HepG2 (cell line): ENCODE measurements around the gene SLC6A9. TPM values are rescaled to one million over a fixed set of nuclear protein-coding genes. Genes with fewer than 3 reads are reported as not detected.

Experiments used
- ATAC-seq: fragments of 200-7000 bp; cut with Tn5 transposase; 3 replicates; pipeline ENCODE4 v1.9.1; 2020; ENCODE audit warnings: mild to moderate bottlenecking, moderate library complexity
- BruUV-seq: library from RNA; stranded (reverse); fragments of 400-500 nt; replicated peaks from 2 replicates; lab custom pipeline; 2021; lab: Mats Ljungman, UMichigan
- CTCF ChIA-PET: fragments of 300-600 bp; formaldehyde crosslinking; extraction: SDS; loops from one replicate; lab custom pipeline; 2021; ENCODE audit warnings: low total read pairs, inconsistent platforms, low intra/inter-chr PET ratio; lab: Yijun Ruan, JAX
- POLR2A ChIA-PET: fragments of 350-600 bp; sonication (Branson Sonifier 250); formaldehyde crosslinking; loops from one replicate; lab custom pipeline; 2020; ENCODE audit warnings: antibody characterized with exemption, inconsistent platforms; lab: Yijun Ruan, JAX
- DNase-seq: peaks from one replicate; pipeline ENCODE4 v3.0.0-alpha.2; 2015; ENCODE audit warnings: low spot score
- FAIRE-seq: peaks from 3 replicates; lab custom pipeline; 2011; peaks lifted over from hg19 to GRCh38; lab: Jason Lieb, UNC
- H2AFZ ChIP-seq: one replicate; pipeline ENCODE4 v1.6.1; 2011; ENCODE audit warnings: low read length, inconsistent platforms
- H3K27ac ChIP-seq: fragments of 300-600 bp; 3 replicates; pipeline ENCODE4 v1.8.0; 2011; ENCODE audit warnings: mixed run types, mild to moderate bottlenecking, mixed read lengths, low read length, inconsistent platforms; ENCODE audit not compliant: insufficient read depth; ENCODE audit errors: extremely low read length
- H3K27me3 ChIP-seq, 2 experiments: fragments of 200-600 bp in 1 of 2; 2 replicates in 1 of 2; 3 replicates in 1 of 2; pipeline versions ENCODE4 v1.6.0 to v1.8.0; 2011; ENCODE audit warnings: low read length in 2 of 2, mild to moderate bottlenecking in 2 of 2, moderate library complexity in 2 of 2, inconsistent platforms in 1 of 2; ENCODE audit not compliant: insufficient read depth in 2 of 2, control insufficient read depth in 1 of 2
- H3K36me3 ChIP-seq, 2 experiments: fragments of 200-600 bp in 1 of 2; replicated peaks in 1 of 2; 2 replicates in 1 of 2; 3 replicates in 1 of 2; pipeline versions ENCODE4 v1.5.1 to v1.8.0; 2011; ENCODE audit warnings: low read length in 2 of 2, inconsistent platforms in 1 of 2; ENCODE audit not compliant: insufficient read depth in 2 of 2, control insufficient read depth in 1 of 2
- H3K4me1 ChIP-seq: 2 replicates; pipeline ENCODE4 v1.5.1; 2012; ENCODE audit warnings: low read length, inconsistent platforms; ENCODE audit not compliant: insufficient read depth
- H3K4me2 ChIP-seq: 2 replicates; pipeline ENCODE4 v1.6.0; 2011; ENCODE audit warnings: low read depth, low read length, inconsistent platforms
- H3K4me3 ChIP-seq, 3 experiments: fragments of 200-600 bp in 1 of 3; sonication (generic), shearing (Covaris generic) in 1 of 3; replicated peaks in 1 of 3; 2 replicates each; pipeline ENCODE4 v1.5.1; 2011 to 2016; ENCODE audit warnings: low read length in 3 of 3, inconsistent platforms in 2 of 3, low read depth in 2 of 3, mild to moderate bottlenecking in 2 of 3, control low read depth in 1 of 3, mixed read lengths in 1 of 3; ENCODE audit not compliant: insufficient read depth in 1 of 3
- H3K79me2 ChIP-seq: one replicate; pipeline ENCODE4 v1.6.1; 2011; ENCODE audit warnings: low read length, inconsistent platforms; ENCODE audit not compliant: insufficient read depth
- H3K9ac ChIP-seq: 2 replicates; pipeline ENCODE4 v1.6.0; 2011; ENCODE audit warnings: mild to moderate bottlenecking, low read depth, low read length, inconsistent platforms; ENCODE audit not compliant: insufficient read depth
- H3K9me3 ChIP-seq: 2 replicates; pipeline ENCODE4 v1.5.1; 2012; ENCODE audit warnings: mild to moderate bottlenecking, low read length
- H4K20me1 ChIP-seq: 2 replicates; pipeline ENCODE4 v1.6.0; 2011; ENCODE audit warnings: inconsistent platforms, mild to moderate bottlenecking, low read length, moderate library complexity; ENCODE audit not compliant: insufficient read depth
- CHCHD3 ChIP-seq: sonication (generic); formaldehyde crosslinking; IDR thresholded peaks from 2 replicates; pipeline ENCODE4 v1.8.0; 2022; ENCODE audit warnings: mild to moderate bottlenecking, missing genetic modification reagents, moderate library complexity
- MAFG ChIP-seq: sonication (generic); formaldehyde crosslinking; IDR thresholded peaks from 2 replicates; pipeline ENCODE4 v1.5.1; 2020; ENCODE audit warnings: mild to moderate bottlenecking, missing genetic modification reagents
- NFE2L2 ChIP-seq: fragments of 150-350 bp; IDR thresholded peaks from 2 replicates; pipeline ENCODE4 v1.6.1; 2014; ENCODE audit warnings: low read length
- RORA ChIP-seq: sonication (generic); formaldehyde crosslinking; IDR thresholded peaks from 2 replicates; pipeline ENCODE4 v1.5.0; 2020; ENCODE audit warnings: mild to moderate bottlenecking, missing genetic modification reagents, moderate library complexity
- SRSF9 ChIP-seq: fragments of 200-400 bp; formaldehyde crosslinking; IDR thresholded peaks from 2 replicates; pipeline ENCODE4 v1.6.1; 2018; ENCODE audit warnings: borderline replicate concordance, mild to moderate bottlenecking, low read depth, low read length; ENCODE audit not compliant: insufficient read depth, poor library complexity, severe bottlenecking
- TBP ChIP-seq: sonication (generic); formaldehyde crosslinking; IDR thresholded peaks from 2 replicates; pipeline ENCODE4 v1.5.0; 2020; ENCODE audit warnings: missing genetic modification reagents
- XRCC5 ChIP-seq: fragments of 200-400 bp; formaldehyde crosslinking; optimal IDR thresholded peaks from 2 replicates; pipeline ENCODE3; 2017; ENCODE audit warnings: mild to moderate bottlenecking, low read length
- ZBTB7B ChIP-seq: sonication (generic); formaldehyde crosslinking; IDR thresholded peaks from 2 replicates; pipeline ENCODE4 v1.4.0; 2020; ENCODE audit warnings: missing genetic modification reagents
- ZNF713 ChIP-seq: sonication (generic); formaldehyde crosslinking; IDR thresholded peaks from 2 replicates; pipeline ENCODE4 v1.4.0; 2020; ENCODE audit warnings: mild to moderate bottlenecking, missing genetic modification reagents
- ZNF776 ChIP-seq: sonication (generic); formaldehyde crosslinking; IDR thresholded peaks from 2 replicates; pipeline ENCODE4 v1.4.0; 2020; ENCODE audit warnings: mild to moderate bottlenecking, missing genetic modification reagents
- WGBS: methylation state at CpG from one replicate; pipeline ENCODE4 v1.1.6; 2017; ENCODE audit warnings: low lambda C conversion rate; 5-methylcytosine and 5-hydroxymethylcytosine counted together
- in situ Hi-C: cut with HindIII; loops from 2 replicates; pipeline ENCODE4 v1.10.0; 2017; ENCODE audit warnings: low pct_unique_long_range_greater_than_20kb; ENCODE audit not compliant: extremely low pct_ligation_motif_present
- intact Hi-C: fragments of 100-400 bp; cut with micrococcal nuclease; formaldehyde crosslinking; loops from one replicate; pipeline ENCODE4 v1.10.0; 2022; ENCODE audit not compliant: unreplicated experiment
- polyA plus RNA-seq, 8 experiments: library from polyadenylated mRNA; depleted of rRNA in 3 of 8; stranded (reverse) in 7 of 8; unstranded in 1 of 8; fragments of >200 nt; fragmentation: Illumina TruSeq in 4 of 8; extraction: Trizol in 4 of 8; gene quantifications; 2 replicates each; pipeline versions ENCODE4 v1.2.1 to v1.2.3, GENCODE V29; 2011 to 2016; ENCODE audit warnings: low read depth in 4 of 8, missing spikeins in 1 of 8, mixed read lengths in 1 of 8; ENCODE audit not compliant: insufficient read depth in 1 of 8
- total RNA-seq, 5 experiments: library from RNA; depleted of rRNA; stranded (reverse); fragments of >200 nt; fragmentation: Illumina TruSeq; extraction: Trizol; gene quantifications; 2 replicates each; pipeline ENCODE4 v1.2.3, GENCODE V29; 2016; ENCODE audit warnings: low read depth in 1 of 5
- TF ChIP-seq, protein P1 (sequence below): sonication (generic); formaldehyde crosslinking; IDR thresholded peaks from 2 replicates; pipeline ENCODE4 v1.4.0; 2020; ENCODE audit warnings: mild to moderate bottlenecking, low read depth, missing genetic modification reagents
- TF ChIP-seq, protein P2 (sequence below): sonication (generic); formaldehyde crosslinking; IDR thresholded peaks from 2 replicates; pipeline ENCODE4 v1.4.0; 2020; ENCODE audit warnings: mild to moderate bottlenecking, missing genetic modification reagents
- TF ChIP-seq, protein P3 (sequence below): sonication (generic); formaldehyde crosslinking; IDR thresholded peaks from 2 replicates; pipeline ENCODE4 v1.5.0; 2020; ENCODE audit warnings: mild to moderate bottlenecking, missing genetic modification reagents

SLC6A9 gene
- total and polyA plus RNA-seq, 2 of the 13 experiments (the other 11 are each of a cell fraction or from before 2014, with no cell fraction given): 8.5 to 9.9 TPM

DNA sequence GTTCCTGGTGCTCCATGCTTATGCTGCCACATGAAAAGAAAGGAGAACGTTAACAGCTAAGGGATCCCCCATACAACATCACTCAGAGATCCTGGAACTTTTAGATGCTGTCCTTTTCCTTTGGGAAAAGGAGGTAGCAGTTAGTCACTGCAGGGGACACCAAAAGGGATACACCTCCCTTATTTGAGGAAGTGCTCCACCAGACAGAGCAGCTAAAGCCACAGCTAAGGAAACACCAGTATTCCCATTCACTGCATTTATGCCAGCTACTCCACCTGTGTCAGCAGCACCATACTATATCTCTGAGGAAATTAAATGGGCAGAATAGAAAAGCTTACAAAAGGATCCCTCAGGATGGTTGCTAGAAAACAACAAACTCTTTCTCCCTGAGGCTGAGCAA, 26.0 kb upstream of the SLC6A9 start:
- H3K79me2 ChIP-seq: no peaks in the 10 kb centered on the region
- no peaks in the 10 kb centered on the region for H3K9me3 ChIP-seq
- intact Hi-C loops (no loop called here), in situ Hi-C loops (no loop called here)
- BruUV-seq: no TSS peak
- ChIA-PET POLR2A (no interaction called here), CTCF (no interaction called here)
- H3K27ac ChIP-seq: no peak overlapping the region
- H3K4me2 ChIP-seq: no peak overlapping the region
- H3K9ac ChIP-seq: no peak overlapping the region
- H3K4me1 ChIP-seq: peaks cover 12% of the 10 kb centered on the region; the same call in 1 of the 2 replicates
- ATAC-seq (no peak), DNase-seq (no peak), FAIRE-seq (no peak)
- no peaks in the 10 kb centered on the region for H4K20me1 ChIP-seq
- H2AFZ ChIP-seq: no peak overlapping the region
- H3K27me3 ChIP-seq: peaks cover 0 to 19% of the 10 kb centered on the region in 2 experiments; a peak in 3 of 5 replicates
- no peaks in the 10 kb centered on the region for H3K36me3 ChIP-seq
- TF ChIP-seq NFE2L2: no peak
- no peak for TF ChIP-seq RORA
- 0% methylated on average over 1 of the region's 1 CpG for WGBS
- H3K4me3 ChIP-seq: no peak overlapping the region

DNA sequence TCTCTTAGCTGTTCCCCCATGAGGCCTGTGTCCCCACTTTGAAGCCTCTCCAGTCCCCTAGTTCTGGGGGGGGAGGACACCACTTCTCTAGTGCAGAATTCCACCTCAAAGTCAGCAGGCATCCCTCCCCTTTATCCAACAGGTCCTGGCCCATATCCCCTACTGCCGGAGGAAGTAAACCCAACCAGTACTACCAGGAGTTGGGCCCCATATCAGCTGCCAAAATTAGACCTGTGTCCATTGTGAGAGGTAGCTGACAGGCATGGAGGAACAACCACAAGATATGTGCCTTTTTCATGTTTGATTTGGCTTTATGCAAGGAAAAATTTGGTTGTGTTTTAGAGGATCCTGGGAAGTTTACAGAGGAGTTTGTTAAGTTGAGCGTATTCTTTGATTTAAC, 22.1 kb upstream of the SLC6A9 start:
- Histone ChIP-seq H3K36me3 (no peaks in the 10 kb centered on the region), H3K27me3 (peaks cover 0 to 13% of the 10 kb centered on the region in 2 experiments; a peak in 3 of 5 replicates), H2AFZ (no peak overlapping the region), H3K4me2 (no peak overlapping the region), H3K27ac (no peak overlapping the region), H3K9me3 (no peaks in the 10 kb centered on the region), H3K9ac (no peak overlapping the region), H3K4me3 (no peak overlapping the region), H3K4me1 (peaks cover under 1% of the 10 kb centered on the region; the same call in 1 of the 2 replicates), H3K79me2 (no peaks in the 10 kb centered on the region), H4K20me1 (no peaks in the 10 kb centered on the region)
- POLR2A ChIA-PET: no interaction called here
- BruUV-seq: no TSS peak
- DNase-seq: no peak
- 69% methylated on average over 2 of the region's 2 CpGs for WGBS
- no peak for FAIRE-seq
- no peak for ATAC-seq
- in situ Hi-C loops: no loop called here
- intact Hi-C loops: no loop called here
- CTCF ChIA-PET: no interaction called here
- TF ChIP-seq SRSF9: no peak
- no peak for TF ChIP-seq ZNF776 (CRISPR knock-in tag)
- TF ChIP-seq TBP (CRISPR knock-in tag): no peak
- TF ChIP-seq XRCC5: no peak
- no peak for TF ChIP-seq CHCHD3 (CRISPR knock-in tag)
- TF ChIP-seq, protein P1, sequence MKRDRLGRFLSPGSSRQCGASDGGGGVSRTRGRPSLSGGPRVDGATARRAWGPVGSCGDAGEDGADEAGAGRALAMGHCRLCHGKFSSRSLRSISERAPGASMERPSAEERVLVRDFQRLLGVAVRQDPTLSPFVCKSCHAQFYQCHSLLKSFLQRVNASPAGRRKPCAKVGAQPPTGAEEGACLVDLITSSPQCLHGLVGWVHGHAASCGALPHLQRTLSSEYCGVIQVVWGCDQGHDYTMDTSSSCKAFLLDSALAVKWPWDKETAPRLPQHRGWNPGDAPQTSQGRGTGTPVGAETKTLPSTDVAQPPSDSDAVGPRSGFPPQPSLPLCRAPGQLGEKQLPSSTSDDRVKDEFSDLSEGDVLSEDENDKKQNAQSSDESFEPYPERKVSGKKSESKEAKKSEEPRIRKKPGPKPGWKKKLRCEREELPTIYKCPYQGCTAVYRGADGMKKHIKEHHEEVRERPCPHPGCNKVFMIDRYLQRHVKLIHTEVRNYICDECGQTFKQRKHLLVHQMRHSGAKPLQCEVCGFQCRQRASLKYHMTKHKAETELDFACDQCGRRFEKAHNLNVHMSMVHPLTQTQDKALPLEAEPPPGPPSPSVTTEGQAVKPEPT (CRISPR knock-in tag): no peak
- TF ChIP-seq, protein P2, sequence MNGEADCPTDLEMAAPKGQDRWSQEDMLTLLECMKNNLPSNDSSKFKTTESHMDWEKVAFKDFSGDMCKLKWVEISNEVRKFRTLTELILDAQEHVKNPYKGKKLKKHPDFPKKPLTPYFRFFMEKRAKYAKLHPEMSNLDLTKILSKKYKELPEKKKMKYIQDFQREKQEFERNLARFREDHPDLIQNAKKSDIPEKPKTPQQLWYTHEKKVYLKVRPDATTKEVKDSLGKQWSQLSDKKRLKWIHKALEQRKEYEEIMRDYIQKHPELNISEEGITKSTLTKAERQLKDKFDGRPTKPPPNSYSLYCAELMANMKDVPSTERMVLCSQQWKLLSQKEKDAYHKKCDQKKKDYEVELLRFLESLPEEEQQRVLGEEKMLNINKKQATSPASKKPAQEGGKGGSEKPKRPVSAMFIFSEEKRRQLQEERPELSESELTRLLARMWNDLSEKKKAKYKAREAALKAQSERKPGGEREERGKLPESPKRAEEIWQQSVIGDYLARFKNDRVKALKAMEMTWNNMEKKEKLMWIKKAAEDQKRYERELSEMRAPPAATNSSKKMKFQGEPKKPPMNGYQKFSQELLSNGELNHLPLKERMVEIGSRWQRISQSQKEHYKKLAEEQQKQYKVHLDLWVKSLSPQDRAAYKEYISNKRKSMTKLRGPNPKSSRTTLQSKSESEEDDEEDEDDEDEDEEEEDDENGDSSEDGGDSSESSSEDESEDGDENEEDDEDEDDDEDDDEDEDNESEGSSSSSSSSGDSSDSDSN (CRISPR knock-in tag): no peak
- no peak for TF ChIP-seq MAFG
- no peak for TF ChIP-seq ZNF713 (CRISPR knock-in tag)
- TF ChIP-seq ZBTB7B (CRISPR knock-in tag): no peak
- TF ChIP-seq, protein P3, sequence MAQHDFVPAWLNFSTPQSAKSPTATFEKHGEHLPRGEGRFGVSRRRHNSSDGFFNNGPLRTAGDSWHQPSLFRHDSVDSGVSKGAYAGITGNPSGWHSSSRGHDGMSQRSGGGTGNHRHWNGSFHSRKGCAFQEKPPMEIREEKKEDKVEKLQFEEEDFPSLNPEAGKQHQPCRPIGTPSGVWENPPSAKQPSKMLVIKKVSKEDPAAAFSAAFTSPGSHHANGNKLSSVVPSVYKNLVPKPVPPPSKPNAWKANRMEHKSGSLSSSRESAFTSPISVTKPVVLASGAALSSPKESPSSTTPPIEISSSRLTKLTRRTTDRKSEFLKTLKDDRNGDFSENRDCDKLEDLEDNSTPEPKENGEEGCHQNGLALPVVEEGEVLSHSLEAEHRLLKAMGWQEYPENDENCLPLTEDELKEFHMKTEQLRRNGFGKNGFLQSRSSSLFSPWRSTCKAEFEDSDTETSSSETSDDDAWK (CRISPR knock-in tag): no peak
